ENCODE measurements around the gene MT1A.
"Not testable (repeated sequence)": the region's sequence is repeated elsewhere in the genome, so short reads cannot be mapped to it uniquely, and the experiment has no call there.

MT1A gene

DNA sequence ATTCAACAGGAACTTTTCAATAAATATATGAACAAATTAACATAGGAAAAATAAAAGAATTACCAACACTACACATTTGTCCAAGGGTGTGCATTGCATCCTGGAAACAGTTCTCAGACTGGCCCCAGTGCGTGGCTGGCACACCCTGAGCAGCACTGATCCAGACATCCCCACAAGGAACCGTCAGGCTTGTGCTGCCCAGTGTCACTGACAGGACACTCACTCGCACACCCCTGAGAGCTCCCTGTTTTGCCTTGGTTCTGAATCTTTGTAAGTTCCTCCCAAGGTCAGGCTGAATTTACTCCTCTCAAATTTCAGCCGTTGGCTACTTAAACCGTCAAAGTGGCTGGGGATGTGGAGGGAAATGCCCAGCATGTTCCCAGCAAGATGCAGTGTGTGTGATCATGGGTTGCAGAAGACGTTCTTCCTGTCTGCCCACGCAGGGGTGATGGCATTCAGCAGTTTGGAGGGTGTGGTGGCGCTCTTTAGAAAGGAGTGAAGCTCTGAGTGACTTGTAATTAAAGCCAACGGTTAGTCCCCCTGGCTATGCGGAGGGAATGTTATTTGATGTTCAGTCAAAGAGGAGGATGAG lies 28.4 kb upstream of the MT1A start:
- DNase-seq (ENCODE audit: low read depth in 2 of 2) = peak; percentile 38 to 74

GRCh38 chr16:56610609-56611111 lies 27.8 kb upstream of the MT1A start:
- no peak for DNase-seq (ENCODE audit: low read depth in 2 of 2)

DNA sequence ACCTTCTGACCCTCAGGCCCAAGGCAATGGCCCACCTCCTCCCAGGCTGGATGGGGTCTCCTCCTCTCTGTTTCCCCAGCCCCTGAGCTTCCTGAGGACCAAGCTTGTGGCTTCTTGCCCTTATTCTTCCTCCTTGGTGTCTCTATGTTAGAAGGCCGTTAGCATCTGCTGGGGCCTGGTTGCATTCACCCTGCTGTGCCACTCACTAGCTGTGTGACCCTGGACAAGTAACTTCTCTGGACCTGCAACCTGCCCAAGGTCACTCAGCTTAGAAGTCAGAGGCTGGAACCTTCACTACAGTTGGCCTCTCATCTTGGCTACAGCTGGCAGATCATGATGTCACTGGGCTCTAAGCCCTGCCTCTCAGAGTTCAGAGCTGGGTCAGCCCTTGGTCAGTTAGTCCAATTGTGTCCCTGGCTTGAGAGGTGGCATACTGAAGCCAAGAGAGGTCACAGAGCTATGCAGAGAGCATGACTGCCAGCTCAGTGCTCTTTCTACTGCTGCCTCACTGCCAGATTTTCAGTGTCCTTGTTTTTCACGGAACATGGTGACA lies 27.1 kb upstream of the MT1A start:
- DNase-seq (ENCODE audit: low read depth in 2 of 2) = no peak

DNA sequence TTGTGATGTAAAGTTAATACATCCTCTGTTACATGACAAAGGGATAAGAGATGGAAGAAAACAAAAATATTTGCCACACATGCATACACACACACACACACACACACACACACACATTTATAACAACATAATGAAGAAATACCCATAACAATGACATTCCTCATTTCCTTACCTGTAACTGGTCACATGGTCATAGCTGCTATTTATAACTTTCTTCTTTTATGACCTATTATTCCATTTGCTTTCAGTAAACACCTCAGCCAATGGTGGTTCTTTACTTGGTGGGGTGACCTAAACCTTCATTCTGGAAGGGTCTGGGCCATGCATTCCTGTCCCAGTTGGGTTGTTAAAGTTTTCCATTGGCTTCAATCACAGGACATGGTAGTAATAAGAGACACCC lies 24.8 kb upstream of the MT1A start:
- no peak for DNase-seq (ENCODE audit: low read depth in 2 of 2)

GRCh38 chr16:56614549-56614991 lies 23.9 kb upstream of the MT1A start:
- no peak for DNase-seq (ENCODE audit: low read depth in 2 of 2)

- DNase-seq (ENCODE audit: low read depth in 2 of 2) = no peak
Observed at GRCh38 chr16:56615353-56615752, 23.1 kb upstream of the MT1A start.

- no peak for DNase-seq (ENCODE audit: low read depth in 2 of 2)
Observed at GRCh38 chr16:56616608-56617211, 21.8 kb upstream of the MT1A start.

DNA sequence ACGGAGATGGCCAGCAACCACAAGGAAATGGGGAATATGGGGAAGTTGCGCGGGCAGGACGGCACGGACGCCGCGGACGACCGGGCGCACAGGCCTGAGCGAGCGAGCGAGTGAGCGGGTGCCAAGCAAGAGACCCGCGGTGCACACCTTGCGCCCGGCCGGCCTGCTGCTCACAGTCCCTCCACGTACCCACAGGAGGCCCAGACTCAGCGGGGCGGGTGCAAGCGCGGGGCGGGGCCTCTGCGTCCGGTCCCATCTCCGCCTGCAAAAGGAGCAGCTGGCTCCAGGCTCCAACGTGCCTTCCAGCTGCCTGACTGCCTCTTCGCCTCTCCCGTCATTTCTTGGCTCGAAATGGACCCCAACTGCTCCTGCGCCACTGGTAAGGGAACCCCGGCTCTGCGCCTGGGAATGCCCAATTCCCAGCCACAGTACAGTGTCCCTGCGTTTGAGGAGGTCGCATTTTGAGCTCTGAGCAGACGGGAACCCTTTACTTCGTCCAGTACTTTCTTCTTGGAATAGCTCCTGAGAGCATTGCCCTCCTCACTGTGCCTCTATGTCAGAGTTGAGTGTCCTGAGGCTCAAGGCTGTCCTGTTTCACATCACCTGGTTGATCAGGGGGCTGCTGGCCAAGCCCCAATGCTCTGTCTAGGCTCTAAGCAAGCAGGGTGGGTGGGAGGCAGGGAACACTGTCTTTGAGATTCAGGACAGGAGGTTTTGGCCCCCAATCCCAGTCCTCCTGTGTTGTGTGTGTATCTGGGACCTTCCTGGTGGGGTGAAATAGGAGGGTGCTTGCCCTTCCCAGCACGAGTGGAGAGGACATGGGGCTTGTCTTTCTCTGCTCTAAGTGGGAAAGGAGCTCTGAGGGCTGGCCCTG lies 21.0 kb upstream of the MT1A start:
- no peak for DNase-seq (ENCODE audit: low read depth in 2 of 2)

- no peak for DNase-seq (ENCODE audit: low read depth in 2 of 2)
Observed at GRCh38 chr16:56618138-56618537, 20.3 kb upstream of the MT1A start.

GRCh38 chr16:56620339-56620897 lies 18.0 kb upstream of the MT1A start:
- DNase-seq (ENCODE audit: low read depth in 2 of 2) = no peak

GRCh38 chr16:56621665-56622445 lies 16.6 kb upstream of the MT1A start:
- not testable (repeated sequence) for DNase-seq (ENCODE audit: low read depth in 2 of 2)

- DNase-seq (ENCODE audit: low read depth in 2 of 2) = not testable (repeated sequence)
Observed at GRCh38 chr16:56623184-56623583, 15.3 kb upstream of the MT1A start.

DNA sequence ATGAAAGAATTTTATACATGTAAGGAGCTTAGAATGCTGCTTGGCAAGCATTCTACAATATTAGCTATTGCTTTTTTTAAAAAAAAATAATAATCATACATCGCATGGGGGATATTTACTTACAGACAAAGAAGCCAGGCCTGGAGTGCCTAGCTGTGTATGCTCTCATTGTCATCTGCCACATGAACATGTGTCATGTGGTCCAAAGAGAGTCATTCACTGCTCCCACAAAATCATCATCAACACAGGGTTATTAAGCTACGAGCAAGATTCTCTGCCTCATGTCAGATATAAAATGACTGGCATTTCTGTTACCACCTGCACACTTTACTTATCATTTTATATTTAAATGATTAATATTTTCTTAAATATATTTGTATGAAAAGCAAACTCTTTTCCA lies 14.8 kb upstream of the MT1A start:
- DNase-seq (ENCODE audit: low read depth in 2 of 2) = no peak

DNA sequence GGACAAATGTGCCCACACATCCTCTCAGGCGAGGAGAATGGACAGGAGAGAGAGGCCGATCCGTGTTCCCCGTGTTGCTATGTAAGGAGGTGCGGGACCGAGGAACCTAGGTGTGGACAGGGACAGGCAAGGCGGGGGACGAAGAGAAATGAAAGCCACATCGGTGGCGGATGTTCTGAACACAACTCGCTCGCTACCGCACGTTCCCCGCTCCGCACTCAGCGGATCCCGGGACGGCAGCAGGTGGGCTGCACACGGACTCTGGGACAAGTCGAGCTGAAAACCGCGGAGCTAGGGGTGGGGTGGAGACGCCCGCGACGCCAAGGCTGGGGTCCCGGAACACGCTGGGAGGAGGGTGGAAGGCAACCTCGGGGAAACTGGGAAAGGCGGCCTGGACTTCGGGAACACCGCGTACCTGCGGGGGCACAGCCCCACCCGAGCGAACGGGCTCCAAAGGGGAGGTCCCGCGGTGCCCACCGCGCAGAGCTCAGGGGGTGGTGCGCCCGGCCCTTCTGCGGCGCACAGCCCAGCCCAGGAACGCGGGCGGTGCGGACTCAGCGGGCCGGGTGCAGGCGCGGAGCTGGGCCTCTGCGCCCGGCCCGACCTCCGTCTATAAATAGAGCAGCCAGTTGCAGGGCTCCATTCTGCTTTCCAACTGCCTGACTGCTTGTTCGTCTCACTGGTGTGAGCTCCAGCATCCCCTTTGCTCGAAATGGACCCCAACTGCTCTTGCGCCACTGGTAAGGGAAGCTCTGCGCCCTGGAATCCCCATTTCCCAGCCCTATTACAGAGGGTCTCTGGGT lies 13.1 kb upstream of the MT1A start, which contains the start of gene MT1E:
MT1E (plus strand) TSS at position 642 of the 803 bp plus-strand sequence; CDS start at position 713, 71 bp downstream.
- no peak for DNase-seq (ENCODE audit: low read depth in 2 of 2)

DNA sequence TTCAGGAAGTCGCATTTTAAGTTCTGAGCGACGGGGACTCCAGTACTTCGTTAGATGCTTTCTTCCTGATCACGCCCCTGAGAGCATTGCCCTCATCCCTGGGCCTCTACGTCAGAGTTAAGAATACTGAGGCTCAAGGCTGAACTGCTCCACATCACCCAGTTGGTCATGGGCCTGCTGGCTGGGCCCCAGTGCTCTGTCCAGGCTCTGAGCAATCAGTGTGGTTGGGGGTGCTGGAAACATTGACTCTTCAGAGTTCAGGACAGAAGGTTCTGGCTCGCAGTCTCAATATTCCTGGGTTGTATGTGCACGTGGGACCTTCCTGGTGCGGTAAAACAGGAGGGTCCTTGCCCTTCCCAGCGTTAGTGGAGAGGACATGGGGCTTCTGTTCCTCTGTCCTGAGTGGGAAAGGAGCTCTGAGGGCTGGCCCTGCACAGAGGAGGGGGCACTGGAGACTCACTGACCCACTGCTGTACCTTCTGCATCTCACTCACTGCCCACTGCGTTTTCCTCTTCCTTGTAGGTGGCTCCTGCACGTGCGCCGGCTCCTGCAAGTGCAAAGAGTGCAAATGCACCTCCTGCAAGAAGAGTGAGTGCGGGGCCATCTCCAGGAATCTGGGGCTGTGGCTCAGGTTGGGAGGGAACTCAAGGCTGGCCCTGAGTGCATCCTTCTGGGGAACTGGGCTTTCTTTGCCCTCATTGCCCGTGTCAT lies 12.4 kb upstream of the MT1A start:
- DNase-seq (ENCODE audit: low read depth in 2 of 2) = no peak

DNA sequence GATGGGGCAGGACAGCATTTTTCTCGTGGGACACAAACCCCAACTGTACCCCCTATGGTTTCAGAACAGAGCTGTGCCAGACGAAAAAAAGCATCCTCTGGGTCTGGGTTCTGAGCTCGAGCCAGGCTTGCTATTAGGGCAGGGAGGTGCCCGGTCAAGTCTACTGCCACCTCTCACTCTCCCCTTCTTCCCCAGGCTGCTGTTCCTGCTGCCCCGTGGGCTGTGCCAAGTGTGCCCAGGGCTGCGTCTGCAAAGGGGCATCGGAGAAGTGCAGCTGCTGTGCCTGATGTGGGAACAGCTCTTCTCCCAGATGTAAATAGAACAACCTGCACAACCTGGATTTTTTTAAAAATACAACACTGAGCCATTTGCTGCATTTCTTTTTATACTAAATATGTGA lies 11.8 kb upstream of the MT1A start:
- DNase-seq (ENCODE audit: low read depth in 2 of 2) = no peak

DNA sequence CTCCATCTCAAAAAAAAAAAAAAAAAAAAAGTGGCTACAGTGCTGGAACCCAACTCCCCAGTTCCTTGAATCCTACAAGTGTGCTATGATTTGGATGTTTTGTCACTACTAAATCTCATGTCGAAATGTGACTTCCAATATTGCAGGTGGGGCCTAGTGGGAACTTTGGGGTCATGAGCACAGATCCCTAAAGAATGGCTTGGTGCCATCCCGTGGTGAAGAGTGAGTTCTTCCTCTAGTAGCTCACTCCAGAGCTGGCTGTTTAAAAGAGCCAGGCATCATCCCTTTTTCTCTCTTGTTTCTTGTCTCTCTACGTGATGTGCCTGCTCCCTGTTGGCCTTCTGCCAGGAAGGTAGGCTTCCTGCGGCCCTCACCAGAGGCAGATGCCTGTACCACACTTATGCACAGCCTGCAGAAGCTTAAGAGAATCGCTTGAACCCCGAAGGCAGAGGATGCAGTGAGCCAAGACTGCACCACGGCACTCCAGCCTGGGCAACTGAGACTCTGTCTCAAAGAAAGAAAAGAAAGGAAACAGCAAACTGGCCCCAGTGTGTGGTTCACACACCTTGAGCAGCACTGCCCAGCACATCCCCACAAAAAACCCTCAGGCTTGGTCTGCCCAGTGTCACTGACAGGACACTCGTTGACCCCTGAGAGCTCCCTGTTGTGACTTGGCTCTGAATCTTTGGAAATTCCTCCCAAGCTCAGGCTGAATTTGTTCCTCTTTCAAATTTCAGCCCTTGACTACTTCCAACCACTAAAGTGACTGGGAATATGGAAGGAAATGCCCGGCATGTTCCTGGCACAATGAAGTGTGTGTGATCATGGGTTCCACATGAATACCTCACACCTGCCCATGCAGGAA lies 9.7 kb upstream of the MT1A start:
- no peak for DNase-seq (ENCODE audit: low read depth in 2 of 2)

DNA sequence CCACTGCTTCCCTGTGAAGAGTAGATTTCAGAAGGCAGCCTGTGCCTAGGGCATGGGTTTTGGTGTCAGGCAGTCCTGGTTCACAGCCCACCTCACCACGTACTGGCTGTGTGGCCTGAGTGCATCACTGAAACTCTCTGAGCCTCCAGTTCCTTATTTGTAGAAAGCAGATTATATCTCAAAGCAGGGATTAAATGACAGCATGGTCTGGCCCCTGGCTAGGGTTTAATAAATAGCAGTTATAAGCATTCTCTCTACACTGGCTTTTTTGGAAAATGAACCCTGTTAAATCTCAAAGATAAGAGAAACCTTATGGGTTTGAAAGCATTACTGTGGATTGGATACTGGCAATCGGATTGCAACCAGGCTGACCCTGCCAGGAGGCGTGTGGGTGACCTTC lies 8.9 kb upstream of the MT1A start:
- DNase-seq (ENCODE audit: low read depth in 2 of 2) = no peak

- DNase-seq (ENCODE audit: low read depth in 2 of 2) = no peak
Observed at GRCh38 chr16:56630134-56630533, 8.3 kb upstream of the MT1A start.
